HG02938 (cell line): ENCODE data around the gene PLBD2.

Experiments
- ATAC-seq: cut with Tn5 transposase; IDR thresholded peaks from one replicate; pipeline ENCODE4 v1.9.1; 2021; ENCODE audit warnings: mild to moderate bottlenecking, moderate library complexity; ENCODE audit not compliant: unreplicated experiment

The PLBD2 gene

DNA sequence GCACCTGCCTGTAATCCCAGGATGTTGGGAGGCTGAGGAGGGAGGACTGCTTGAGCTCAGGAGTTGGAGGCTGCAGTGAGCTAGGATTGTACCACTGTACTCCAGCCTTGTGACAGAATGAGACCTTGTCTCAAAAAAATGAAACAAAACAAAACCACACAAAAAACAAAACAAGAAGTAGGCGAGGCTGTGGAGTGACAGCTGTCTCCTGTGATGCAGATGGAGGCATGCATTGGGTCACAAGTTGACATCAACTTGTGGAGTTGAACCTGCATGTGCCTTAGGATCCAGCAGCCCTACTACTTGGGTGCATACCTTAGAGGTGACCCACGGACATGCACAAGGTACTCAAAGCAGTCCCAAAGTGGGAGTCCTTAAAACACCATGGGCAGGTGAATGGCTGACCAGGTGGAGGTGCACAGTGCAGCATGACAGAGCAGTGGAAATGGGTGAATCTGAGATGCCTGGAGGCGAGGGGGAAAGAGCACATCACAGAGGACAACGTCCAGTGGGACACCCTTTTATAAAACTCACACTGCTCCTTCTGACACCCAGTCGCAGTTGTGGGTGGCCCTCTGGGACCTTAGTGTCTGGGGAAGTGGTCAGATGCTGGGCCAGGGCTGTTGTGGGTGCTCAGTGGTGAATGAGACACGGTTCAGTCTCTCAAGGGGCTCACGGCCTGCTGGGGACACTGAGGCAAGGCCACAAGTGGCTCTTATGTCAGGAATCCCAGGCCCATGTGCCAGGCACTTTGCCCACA, 12.7 kb downstream of the PLBD2 start:
- no peak for ATAC-seq

DNA sequence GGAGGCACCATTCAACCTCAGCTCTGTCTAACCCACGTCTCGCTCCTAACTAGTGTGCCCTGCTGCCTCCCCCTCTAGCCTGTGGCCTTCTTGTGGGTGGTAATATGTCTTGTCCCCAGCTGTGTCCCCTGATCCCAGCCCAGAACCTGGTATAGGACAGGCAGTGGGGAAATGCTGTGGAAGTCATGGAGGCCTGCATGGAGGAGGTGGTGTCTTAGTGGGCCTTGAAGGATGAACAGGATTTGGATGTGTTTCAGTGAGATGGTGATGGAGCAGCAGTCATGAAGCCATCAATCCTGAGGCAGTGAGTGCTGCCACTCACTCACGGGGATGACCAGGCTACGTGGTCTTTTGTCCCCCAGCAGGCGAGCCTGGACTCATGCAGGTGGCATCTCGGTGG, 13.4 kb downstream of the PLBD2 start:
- no peak for ATAC-seq

DNA sequence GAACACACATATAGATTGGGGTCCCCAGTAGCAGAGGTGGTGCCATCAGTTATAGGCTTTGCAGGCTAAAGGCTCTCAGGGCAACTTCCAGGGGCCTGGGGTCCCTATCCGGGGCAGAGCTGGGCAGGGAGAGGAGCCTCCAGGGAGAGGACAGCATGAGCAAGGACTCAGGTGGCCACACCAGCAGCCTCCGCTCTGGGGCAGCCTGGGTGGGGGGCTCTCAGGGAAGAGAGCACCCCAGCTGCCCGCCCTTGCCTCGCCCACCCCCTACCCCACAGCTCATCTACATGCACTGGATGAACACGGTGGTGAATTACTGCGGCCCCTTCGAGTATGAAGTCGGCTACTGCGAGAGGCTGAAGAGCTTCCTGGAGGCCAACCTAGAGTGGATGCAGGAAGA, 14.0 kb downstream of the PLBD2 start:
- ATAC-seq = no peak

DNA sequence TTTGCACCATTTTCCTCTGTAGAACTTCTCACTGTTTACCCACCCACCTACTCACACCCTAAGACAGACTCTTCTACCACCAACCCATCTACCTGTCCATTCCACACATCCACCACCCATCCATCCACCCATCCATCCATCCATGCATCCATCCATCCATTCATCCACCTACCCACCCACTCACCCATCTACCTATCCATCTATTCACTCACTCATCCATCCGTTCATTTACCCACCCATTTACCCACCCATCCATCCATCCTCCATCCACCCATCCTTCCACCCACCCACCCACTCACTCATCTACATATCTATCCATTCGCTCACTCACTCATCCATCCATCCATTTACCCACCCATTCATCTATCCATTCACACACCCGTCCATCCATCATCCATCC, 15.1 kb downstream of the PLBD2 start:
- no peak for ATAC-seq

DNA sequence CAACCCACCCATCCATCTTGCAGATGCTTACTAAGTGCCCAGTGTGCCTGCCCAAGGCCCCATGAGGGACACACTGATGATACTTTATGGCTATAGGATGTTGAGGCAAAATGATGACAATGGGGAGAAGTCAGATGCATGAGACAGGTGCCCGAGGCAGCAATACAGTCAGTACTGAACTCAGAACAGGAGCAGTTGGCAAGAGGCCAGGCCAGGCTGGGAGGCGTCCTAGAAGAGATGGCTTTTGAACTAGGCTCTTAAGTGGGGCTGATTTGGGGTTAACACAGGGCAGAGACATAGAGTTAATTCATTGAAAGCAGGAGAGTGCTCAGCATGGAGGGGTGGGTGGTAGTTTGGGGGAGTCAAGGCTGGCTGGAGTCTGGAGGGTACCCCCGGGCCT, 15.6 kb downstream of the PLBD2 start:
- no peak for ATAC-seq

DNA sequence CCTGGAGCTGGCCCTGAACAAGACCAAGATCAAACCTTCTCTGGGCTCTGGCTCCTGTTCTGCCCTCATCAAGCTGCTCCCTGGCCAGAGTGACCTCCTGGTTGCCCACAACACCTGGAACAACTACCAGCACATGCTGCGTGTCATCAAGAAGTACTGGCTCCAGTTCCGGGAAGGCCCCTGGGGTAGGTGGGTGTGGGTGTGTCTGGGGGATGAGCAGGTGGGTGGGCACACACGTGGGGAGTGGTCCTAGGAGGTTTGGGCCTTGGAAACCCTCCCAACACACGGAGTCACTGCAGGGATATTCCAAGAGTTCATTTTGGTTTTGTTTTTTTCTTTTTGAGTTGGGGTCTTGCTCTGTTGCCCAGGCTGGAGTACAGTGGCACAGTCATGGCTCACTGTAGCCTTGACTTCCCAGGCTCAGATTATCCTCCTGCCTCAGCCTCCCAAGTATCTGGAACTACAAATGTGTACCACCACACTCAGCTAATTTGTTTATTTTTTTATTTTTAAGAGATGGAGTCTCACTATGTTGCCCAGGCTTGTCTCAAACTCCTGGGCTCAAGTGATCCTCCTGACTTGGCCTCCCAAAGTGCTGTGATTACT, 16.5 kb downstream of the PLBD2 start:
- ATAC-seq = no peak

DNA sequence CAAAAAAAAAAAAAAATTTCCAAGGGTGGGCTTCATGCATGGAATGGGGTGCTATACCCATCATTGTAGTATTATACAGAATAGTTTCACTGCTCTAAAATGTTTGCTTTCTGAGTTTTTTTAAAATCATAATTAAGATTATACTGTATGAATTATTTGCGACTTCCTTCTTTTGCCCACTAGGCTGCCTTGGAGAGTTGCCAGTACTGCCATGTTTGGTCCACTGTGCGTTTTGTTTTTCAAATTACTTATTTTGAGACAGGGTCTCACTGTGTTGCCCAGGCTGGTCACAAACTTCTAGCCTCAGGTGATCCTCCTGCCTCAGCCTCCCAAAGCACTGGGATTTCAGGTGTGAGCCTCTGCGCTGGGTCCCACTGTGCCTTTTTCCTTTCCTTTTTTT, 19.9 kb downstream of the PLBD2 start:
- ATAC-seq = no peak

DNA sequence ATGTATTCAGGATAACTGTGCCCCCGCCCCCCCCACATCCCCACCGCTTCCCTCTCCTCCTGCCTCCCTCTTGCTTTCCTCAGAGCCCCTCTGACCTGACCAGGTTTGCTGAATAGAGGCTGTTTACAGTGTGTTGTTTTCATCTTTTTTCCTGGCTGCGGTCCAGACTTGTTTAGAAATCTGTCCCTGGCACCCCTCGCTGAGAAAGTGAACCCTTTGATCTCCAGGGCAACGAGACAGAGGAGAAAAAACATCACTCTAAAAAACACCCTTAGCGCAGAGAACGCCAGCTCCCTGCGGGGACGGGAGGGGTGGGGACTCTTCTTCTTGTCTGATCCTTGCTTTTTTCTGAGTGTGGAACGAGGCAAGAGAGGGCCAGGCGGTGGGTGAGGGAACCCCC, 22.8 kb downstream of the PLBD2 start:
- ATAC-seq = no peak

DNA sequence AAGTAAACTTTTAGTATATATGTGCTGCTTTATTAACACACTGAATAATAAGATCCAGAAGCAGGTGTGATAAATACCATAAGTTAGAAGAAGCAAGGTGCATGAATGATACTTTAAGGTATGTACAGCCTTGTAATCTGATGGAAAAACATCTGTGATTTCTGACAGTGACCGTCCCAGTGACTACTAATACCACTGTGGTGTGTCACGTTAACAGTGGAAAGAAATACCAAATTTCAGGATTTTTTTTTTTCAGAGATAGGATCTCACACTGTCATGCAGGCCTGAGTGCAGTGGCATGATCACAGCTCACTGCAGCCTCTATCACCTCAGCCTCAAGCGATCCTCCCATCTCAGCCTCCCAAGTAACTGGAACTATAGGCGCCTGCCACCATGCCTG, 23.8 kb downstream of the PLBD2 start:
- ATAC-seq = no peak

DNA sequence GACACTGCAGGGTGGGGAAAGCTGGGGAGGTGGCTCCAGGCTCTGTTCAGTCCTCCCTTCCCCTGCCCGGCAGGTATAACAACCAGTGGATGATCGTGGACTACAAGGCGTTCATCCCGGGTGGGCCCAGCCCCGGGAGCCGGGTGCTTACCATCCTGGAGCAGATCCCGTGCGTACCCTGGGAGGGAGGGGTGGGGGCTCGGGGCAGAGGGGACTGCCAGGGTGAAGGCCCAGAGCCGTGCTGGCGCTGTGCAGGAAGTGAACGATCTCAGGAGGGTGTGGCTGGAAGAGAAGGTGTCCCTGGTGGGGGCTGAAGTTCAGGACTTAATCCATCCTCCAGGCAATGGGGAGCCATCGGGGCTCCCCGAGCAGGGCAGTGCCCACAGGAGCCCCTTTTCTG, 26.4 kb downstream of the PLBD2 start:
- no peak for ATAC-seq

DNA sequence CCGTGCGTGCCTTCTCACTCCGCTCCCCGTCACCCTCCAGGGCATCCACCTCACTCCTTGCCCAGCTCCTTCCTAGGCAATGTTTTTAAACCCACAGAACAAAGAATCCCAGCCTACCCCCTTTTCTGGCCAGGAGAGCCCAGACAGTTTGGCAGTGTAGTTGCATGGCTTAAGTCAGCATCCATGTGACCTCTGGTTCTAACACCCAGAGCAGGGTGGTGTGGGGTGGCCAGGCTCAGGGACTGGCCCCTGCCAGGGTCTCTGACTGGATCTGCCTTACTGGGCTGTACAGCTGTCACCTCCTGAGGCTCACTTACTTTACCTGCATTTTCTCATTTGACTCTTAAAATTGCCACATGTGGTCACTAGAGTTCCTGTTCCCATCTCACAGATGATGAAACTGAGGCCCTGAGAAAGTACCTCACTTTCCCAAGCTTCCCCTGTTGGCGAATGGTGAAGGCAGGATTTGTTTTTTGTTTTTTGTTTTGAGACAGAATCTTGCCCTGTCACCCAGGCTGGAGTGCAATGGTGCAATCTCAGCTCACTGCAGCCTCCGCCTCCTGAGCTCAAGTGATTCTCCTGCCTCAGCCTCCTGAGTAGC, 27.0 kb downstream of the PLBD2 start:
- ATAC-seq = no peak

DNA sequence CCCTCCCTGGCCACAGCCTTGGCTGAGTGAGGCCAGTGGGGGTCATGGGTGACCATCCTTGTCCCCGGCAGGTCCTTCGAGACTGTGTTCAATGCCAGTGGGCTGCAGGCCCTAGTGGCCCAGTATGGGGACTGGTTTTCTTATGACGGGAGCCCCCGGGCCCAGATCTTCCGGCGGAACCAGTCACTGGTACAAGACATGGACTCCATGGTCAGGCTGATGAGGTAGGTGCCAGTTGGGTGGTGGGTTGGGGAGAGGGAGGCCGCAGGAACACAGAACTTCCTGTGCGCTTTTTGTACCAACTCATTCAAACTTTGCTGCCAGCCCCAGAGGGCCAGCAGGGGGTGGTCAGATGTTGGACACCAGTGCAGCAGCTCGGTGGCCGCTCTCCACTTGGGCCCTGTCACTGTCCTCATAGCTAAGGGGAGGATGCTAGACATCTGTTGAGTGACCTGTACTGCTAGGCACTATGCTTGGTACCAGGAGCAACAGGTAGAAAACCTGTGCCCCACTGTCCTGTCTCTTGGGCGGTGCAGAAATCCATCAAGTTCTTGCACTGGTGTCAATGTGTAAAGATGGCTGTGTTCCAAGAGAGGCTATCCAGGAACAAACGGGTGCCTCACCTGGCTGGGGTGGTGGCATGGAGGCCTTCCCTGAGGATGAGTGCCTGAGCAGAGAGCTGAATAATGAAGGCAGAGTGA, 28.6 kb downstream of the PLBD2 start:
- ATAC-seq = no peak

DNA sequence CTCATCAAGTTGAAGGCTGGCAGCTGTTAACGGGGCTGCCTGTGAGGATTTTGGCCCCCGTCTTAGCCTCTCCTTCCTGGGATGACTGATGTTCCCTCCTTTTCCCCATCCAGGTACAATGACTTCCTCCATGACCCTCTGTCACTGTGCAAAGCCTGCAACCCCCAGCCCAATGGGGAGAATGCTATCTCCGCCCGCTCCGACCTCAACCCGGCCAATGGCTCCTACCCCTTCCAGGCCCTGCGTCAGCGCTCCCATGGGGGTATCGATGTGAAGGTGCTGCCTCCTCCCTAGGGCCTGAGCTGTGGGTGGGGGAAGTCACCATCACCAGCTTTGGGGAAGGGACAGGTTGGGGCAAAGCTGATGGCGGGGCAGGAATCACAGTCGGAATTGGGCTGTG, 29.2 kb downstream of the PLBD2 start:
- ATAC-seq = no peak

DNA sequence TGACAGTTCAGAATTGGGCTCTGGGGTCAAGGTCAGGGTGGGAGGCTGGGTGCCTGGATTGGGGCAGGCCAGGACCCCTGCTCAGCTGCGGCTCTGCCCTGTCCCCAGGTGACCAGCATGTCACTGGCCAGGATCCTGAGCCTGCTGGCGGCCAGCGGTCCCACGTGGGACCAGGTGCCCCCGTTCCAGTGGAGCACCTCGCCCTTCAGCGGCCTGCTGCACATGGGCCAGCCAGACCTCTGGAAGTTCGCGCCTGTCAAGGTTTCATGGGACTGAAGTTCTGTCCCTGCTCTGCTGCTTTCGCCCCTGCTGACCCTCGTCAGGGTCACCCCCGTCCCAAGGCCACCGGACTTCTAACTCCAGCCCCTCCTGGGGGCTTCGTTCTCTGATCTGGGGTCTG, 30.0 kb downstream of the PLBD2 start:
- no peak for ATAC-seq

DNA sequence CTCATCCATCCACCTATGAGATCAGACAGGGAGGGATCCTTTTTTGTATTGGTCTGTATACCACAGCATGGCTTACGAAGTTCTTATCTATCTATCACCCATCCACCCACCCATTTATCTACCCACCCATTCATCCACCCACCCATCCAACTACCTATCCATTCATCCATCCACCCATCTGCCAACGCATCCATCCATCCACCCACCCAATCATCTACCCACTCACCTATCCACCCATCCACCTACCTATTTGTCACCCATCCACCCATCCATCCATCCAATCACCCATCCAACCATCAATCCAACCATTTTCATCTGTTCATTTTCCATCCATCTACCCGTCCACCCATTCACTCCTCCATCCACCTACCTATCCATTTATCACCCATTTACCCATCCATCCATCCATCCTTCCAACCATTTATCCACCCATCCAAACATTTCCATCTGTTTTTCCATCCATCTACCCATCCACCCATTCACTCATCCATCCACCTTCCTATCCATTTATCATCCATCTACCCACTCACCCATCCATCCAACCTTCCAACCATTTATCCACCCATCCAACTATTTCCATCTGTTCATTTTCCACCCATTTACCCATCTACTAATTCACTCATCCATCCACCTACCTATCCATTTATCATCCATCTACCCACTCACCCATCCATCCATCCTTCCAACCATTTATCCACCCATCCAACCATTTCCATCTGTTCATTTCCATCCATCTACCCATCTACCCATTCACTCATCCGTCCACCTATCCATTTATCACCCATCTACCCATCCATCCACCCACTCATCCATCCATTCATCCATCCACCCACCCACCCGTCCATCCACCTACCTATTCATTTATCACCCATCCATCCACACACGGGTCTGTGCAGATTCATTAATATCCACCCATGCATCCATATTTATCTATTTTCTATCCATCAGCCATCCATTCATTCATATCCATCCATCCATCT, 32.0 kb downstream of the PLBD2 start:
- ATAC-seq = no peak

DNA sequence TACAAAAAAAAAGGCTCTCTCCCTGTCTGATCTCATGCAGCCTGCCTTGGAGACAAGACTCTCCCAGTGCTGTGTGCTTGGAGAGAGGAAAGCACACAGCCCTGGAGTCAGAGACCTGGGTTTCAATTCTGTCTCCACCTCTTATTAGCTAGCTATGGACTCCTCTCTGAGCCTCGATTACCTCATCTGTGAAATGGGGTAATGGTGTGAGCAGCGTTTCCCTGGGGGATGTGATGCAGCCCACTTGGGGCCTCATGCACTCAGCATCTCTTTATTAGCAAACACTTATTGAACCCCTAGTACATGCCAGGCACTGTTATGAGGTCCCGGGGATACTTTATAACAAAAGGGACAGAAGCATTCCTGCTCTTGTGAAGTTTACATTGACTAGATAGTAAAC, 32.8 kb downstream of the PLBD2 start:
- no peak for ATAC-seq

DNA sequence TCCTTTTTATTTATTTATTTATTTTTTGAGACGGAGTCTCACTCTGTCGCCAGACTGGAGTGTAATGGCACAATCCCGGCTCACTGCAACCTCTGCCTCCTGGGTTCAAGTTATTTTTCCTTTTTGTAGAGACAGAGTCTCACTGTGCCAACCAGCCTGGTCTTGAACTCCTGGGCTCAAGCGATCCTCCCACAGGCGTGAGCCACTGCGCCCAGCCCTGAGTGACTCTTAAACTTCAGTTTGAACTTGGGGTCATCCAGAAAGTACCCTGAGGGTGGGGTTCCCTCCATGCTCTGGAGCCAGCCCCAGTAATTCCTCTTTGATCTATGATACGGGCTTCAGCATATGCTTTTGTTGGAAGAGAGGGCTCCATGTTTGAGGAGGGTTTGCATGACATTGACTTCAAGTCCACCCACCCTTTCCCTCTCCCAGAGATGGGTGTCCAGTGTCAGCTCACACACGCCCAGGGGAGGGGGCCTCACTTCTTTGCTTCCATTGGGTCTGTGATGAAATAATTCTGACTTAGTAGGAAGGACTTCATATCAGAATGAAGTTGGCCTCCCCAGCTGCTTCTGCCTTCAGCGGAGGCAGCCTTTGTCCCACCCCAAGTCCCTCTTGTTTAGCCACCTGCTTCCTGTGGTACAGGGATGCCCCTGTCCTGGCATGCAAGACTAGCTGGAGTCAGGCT, 33.4 kb downstream of the PLBD2 start:
- no peak for ATAC-seq

DNA sequence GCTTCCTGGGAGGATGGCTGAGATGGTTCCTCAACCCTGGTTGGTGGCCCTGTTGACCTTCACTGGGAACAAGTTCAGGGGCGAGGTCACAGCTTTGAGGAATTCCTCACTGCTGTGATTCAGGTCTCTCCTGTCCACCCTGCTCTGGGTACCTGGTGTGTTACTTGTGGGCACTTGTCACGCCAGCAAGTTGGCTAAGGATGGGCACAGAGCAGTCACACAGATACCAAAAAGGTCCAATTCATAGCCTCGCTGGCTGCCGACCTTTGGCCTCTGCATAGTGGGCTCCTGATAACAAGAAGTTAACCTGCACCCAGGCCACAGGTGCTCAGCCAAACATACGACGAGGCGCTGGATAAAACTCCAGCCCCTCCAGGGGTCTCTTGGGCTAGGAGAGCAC, 34.1 kb downstream of the PLBD2 start:
- no peak for ATAC-seq

DNA sequence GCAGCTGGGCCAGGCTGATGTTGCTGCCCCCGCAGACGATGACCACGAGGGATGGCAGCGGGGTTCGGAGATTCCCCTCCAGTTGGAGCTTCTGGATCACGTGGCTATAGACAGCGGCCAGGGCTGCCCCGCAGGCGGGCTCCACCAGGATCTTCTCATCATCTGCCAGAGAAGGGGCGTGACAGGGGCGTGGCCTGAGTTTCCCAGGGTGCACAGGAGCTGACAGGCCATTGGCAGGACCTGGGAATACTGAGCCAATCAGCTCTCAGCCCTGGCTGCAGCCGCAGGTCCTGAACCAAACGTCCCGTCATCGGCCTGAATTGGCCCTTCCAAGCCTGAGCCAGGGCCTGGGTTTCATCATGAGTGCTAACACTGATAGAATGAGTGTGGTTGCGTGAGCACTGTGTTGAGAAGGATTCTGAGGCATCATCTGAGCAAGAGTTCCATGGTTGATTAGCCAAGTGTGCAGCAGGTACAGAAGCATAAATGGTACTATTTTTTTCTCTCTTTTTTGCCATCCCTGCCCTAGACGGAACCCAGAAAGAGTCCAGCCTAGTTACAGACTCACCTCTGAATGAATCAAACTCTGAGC, 34.7 kb downstream of the PLBD2 start:
- ATAC-seq = no peak

DNA sequence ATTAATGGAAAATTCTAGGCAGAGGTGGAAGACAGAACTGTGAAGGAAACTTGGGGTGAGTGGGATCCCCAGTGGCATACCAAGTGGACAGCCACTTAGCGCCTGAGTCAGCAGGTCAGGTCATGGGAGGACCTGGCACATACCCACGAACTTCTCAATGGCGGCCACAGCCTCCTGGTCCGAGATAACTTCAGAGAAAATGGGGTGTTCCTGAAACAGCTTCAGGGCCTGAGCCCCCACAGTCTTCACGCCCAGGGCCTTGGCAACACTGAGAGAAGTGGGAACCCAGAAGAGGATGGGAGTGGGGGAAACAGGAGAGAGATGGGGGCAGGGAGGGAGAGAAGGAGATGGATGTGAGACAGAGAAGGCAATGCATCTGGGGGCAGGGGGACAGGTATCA, 35.4 kb downstream of the PLBD2 start:
- no peak for ATAC-seq
